ENCODE results near the gene ZNF277.
"Not testable (repeated sequence)": the region's sequence is repeated elsewhere in the genome, so short reads cannot be mapped to it uniquely, and the experiment has no call there.

The ZNF277 gene

DNA sequence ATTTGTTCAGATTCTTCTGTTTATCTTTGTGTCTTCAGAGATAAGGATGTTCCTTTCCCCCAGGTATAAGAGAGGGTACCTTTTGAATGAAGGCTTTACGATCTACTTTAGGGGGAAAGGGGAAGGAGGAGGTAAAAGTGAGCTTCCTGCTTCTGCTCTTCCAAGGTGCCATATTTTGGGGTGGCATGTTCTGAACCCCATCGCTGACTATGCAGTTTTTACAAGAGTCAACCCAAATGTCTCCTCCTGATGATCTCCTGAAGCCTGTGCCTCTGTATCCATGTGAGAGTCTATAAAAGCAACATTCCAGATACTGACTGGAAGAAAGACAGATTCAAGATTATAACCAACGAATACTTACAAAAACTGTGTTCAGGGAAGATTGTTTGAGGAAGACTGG, 102.5 kb downstream of the ZNF277 start:
- ATAC-seq, result no peak
- TF ChIP-seq ARNTL (CRISPR knock-in tag; IDR thresholded peaks at IDR 0.05; ENCODE audit: borderline replicate concordance, low read depth), result no peak
- no peak for TF ChIP-seq ISL1 (CRISPR knock-in tag; IDR thresholded peaks at IDR 0.05)
- no peak for TF ChIP-seq CSDC2 (CRISPR knock-in tag; IDR thresholded peaks at IDR 0.05)
- TF ChIP-seq ESRRG (CRISPR knock-in tag; IDR thresholded peaks at IDR 0.05), result no peak
- TF ChIP-seq PPARA (CRISPR knock-in tag; IDR thresholded peaks at IDR 0.05; ENCODE audit: borderline replicate concordance), result no peak
- no peak for TF ChIP-seq TCF4 (CRISPR knock-in tag; IDR thresholded peaks at IDR 0.05; ENCODE audit: borderline replicate concordance)

DNA sequence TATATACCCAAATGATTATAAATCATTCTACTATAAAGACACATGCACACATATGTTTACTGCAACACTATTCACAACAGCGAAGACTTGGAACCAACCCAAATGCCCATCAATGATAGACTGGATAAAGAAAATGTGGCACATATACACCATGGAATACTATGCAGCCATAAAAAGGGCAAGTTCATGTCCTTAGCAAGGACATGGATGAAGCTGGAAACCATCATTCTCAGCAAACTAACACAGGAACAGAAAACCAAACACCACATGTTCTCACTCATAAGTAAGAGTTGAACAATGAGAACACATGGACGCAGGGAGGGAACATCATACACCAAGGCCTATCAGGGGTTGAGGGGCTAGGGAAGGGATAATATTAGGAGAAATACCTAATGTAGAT, 110.3 kb downstream of the ZNF277 start:
- not testable (repeated sequence) for ATAC-seq

DNA sequence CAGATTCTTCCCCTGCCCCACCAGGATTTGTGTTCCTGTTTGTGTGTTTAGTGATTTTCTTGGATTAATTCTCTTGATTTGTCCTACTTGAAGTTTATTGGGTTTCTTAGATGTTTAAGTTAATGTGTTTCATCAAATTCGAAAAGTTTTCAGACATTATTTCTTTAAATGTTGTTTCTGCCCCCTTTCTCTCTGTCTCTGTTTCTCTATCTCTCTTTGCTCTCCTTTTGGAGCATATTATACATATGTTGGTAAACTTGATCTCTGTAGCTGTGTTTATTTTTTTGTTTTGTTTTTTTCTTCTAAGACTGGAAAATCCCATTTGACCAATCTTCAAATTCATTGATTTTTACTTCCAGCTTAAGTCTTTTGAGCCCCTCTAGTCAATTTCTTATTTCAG, 115.6 kb downstream of the ZNF277 start:
- no peak for TF ChIP-seq ESRRG (CRISPR knock-in tag; IDR thresholded peaks at IDR 0.05)
- TF ChIP-seq ZNF70 (CRISPR knock-in tag; IDR thresholded peaks at IDR 0.05), result no peak
- TF ChIP-seq, protein P1, sequence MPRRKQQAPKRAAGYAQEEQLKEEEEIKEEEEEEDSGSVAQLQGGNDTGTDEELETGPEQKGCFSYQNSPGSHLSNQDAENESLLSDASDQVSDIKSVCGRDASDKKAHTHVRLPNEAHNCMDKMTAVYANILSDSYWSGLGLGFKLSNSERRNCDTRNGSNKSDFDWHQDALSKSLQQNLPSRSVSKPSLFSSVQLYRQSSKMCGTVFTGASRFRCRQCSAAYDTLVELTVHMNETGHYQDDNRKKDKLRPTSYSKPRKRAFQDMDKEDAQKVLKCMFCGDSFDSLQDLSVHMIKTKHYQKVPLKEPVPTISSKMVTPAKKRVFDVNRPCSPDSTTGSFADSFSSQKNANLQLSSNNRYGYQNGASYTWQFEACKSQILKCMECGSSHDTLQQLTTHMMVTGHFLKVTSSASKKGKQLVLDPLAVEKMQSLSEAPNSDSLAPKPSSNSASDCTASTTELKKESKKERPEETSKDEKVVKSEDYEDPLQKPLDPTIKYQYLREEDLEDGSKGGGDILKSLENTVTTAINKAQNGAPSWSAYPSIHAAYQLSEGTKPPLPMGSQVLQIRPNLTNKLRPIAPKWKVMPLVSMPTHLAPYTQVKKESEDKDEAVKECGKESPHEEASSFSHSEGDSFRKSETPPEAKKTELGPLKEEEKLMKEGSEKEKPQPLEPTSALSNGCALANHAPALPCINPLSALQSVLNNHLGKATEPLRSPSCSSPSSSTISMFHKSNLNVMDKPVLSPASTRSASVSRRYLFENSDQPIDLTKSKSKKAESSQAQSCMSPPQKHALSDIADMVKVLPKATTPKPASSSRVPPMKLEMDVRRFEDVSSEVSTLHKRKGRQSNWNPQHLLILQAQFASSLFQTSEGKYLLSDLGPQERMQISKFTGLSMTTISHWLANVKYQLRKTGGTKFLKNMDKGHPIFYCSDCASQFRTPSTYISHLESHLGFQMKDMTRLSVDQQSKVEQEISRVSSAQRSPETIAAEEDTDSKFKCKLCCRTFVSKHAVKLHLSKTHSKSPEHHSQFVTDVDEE (CRISPR knock-in tag; IDR thresholded peaks at IDR 0.05), result no peak
- TF ChIP-seq SNAI2 (CRISPR knock-in tag; IDR thresholded peaks at IDR 0.05), result no peak
- TF ChIP-seq ISL1 (CRISPR knock-in tag; IDR thresholded peaks at IDR 0.05), result no peak
- TF ChIP-seq ZNF565 (CRISPR knock-in tag; conservative IDR thresholded peaks at IDR 0.05; ENCODE audit: low read depth), result no peak
- ATAC-seq, result no peak

DNA sequence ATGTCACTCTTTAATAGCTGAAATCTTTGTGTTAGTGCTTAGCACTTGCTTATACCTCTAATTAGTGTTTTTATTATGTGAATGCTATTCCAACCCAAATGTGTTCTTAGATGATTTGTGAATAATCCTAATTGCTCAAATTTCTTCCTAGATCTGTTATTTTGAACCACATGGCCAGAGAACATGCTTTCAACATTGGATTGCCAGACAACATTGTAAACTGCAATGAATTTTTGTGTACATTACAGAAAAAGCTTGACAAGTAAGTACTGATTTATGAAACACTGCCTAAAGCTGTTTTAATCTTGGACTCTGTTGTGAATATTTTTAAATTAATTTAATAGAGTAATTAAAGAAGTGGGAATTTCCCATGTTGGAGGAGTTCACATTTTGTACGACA, 121.1 kb downstream of the ZNF277 start:
- ATAC-seq, result no peak
- TF ChIP-seq ESRRG (CRISPR knock-in tag; IDR thresholded peaks at IDR 0.05) (no peak), BACH2 (CRISPR knock-in tag; IDR thresholded peaks at IDR 0.05; ENCODE audit: borderline replicate concordance) (no peak), ZFP3 (CRISPR knock-in tag; IDR thresholded peaks at IDR 0.05) (no peak), ZFP30 (CRISPR knock-in tag; IDR thresholded peaks at IDR 0.05) (no peak), ARNTL (CRISPR knock-in tag; IDR thresholded peaks at IDR 0.05; ENCODE audit: borderline replicate concordance, low read depth) (no peak), ZNF565 (CRISPR knock-in tag; conservative IDR thresholded peaks at IDR 0.05; ENCODE audit: low read depth) (no peak)
- TF ChIP-seq, protein P2, sequence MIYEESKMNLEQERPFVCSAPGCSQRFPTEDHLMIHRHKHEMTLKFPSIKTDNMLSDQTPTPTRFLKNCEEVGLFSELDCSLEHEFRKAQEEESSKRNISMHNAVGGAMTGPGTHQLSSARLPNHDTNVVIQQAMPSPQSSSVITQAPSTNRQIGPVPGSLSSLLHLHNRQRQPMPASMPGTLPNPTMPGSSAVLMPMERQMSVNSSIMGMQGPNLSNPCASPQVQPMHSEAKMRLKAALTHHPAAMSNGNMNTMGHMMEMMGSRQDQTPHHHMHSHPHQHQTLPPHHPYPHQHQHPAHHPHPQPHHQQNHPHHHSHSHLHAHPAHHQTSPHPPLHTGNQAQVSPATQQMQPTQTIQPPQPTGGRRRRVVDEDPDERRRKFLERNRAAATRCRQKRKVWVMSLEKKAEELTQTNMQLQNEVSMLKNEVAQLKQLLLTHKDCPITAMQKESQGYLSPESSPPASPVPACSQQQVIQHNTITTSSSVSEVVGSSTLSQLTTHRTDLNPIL (CRISPR knock-in tag; IDR thresholded peaks at IDR 0.05; ENCODE audit: low read depth), result no peak
- TF ChIP-seq, protein P1 (CRISPR knock-in tag; IDR thresholded peaks at IDR 0.05), result no peak
- TF ChIP-seq, protein P3, sequence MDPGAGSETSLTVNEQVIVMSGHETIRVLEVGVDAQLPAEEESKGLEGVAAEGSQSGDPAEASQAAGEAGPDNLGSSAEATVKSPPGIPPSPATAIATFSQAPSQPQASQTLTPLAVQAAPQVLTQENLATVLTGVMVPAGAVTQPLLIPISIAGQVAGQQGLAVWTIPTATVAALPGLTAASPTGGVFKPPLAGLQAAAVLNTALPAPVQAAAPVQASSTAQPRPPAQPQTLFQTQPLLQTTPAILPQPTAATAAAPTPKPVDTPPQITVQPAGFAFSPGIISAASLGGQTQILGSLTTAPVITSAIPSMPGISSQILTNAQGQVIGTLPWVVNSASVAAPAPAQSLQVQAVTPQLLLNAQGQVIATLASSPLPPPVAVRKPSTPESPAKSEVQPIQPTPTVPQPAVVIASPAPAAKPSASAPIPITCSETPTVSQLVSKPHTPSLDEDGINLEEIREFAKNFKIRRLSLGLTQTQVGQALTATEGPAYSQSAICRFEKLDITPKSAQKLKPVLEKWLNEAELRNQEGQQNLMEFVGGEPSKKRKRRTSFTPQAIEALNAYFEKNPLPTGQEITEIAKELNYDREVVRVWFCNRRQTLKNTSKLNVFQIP (CRISPR knock-in tag; IDR thresholded peaks at IDR 0.05; ENCODE audit: borderline replicate concordance, low read depth), result no peak
- TF ChIP-seq, protein P4, sequence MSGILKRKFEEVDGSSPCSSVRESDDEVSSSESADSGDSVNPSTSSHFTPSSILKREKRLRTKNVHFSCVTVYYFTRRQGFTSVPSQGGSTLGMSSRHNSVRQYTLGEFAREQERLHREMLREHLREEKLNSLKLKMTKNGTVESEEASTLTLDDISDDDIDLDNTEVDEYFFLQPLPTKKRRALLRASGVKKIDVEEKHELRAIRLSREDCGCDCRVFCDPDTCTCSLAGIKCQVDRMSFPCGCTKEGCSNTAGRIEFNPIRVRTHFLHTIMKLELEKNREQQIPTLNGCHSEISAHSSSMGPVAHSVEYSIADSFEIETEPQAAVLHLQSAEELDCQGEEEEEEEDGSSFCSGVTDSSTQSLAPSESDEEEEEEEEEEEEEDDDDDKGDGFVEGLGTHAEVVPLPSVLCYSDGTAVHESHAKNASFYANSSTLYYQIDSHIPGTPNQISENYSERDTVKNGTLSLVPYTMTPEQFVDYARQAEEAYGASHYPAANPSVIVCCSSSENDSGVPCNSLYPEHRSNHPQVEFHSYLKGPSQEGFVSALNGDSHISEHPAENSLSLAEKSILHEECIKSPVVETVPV (CRISPR knock-in tag; IDR thresholded peaks at IDR 0.05), result no peak

Data from SK-N-SH treated with all-trans-retinoic acid at 6 μM for 48 hours (cell line).